Smooth muscle cell (in vitro differentiated cells): Measurements from ENCODE around the gene LMNA. TPM values are rescaled to one million over a fixed set of nuclear protein-coding genes. Genes with fewer than 3 reads are reported as not detected.

Experiments
- DNase-seq: peaks from one replicate; lab custom pipeline; 2025; ENCODE audit not compliant: unreplicated experiment; lab: John Stamatoyannopoulos, UW
- H2AFZ ChIP-seq: fragments of 200-600 bp; sonication (generic); 2 replicates; pipeline ENCODE4 v1.6.0; 2016; ENCODE audit warnings: antibody characterized with exemption, low read depth, mild to moderate bottlenecking
- H3F3A ChIP-seq: fragments of 200-600 bp; sonication (generic); 2 replicates; pipeline ENCODE4 v1.6.0; 2017; ENCODE audit warnings: antibody characterized with exemption, low read depth
- H3K27ac ChIP-seq: fragments of 200-600 bp; sonication (generic); 2 replicates; pipeline ENCODE4 v1.5.1; 2016; ENCODE audit warnings: low read depth, mild to moderate bottlenecking
- H3K27me3 ChIP-seq: fragments of 200-600 bp; sonication (generic); 2 replicates; pipeline ENCODE4 v1.6.1; 2016; ENCODE audit warnings: low read depth, mild to moderate bottlenecking
- H3K36me3 ChIP-seq: fragments of 200-600 bp; sonication (generic); 2 replicates; pipeline ENCODE4 v1.5.1; 2016; ENCODE audit warnings: low read depth
- H3K4me1 ChIP-seq: fragments of 200-600 bp; sonication (generic); 2 replicates; pipeline ENCODE4 v1.5.1; 2016; ENCODE audit warnings: low read depth
- H3K4me2 ChIP-seq: fragments of 200-600 bp; sonication (generic); 2 replicates; pipeline ENCODE4 v1.6.0; 2016; ENCODE audit warnings: mild to moderate bottlenecking
- H3K4me3 ChIP-seq: fragments of 200-600 bp; sonication (generic); 2 replicates; pipeline ENCODE4 v1.5.1; 2016; ENCODE audit warnings: mild to moderate bottlenecking
- H3K79me2 ChIP-seq: fragments of 200-600 bp; sonication (generic); 2 replicates; pipeline ENCODE4 v1.6.0; 2016; ENCODE audit warnings: low read depth, mild to moderate bottlenecking
- H3K9ac ChIP-seq: fragments of 200-600 bp; sonication (generic); 2 replicates; pipeline ENCODE4 v1.6.0; 2016; ENCODE audit warnings: low read depth
- H3K9me3 ChIP-seq: fragments of 200-600 bp; sonication (generic); replicated peaks from 2 replicates; pipeline ENCODE4 v1.5.1; 2016; ENCODE audit warnings: low read depth
- H4K20me1 ChIP-seq: fragments of 200-600 bp; sonication (generic); 2 replicates; pipeline ENCODE4 v1.6.0; 2016; ENCODE audit warnings: low read depth
- CTCF ChIP-seq: fragments of 200-600 bp; sonication (generic); IDR thresholded peaks from 2 replicates; pipeline ENCODE4 v1.5.1; 2017; ENCODE audit warnings: borderline replicate concordance, mild to moderate bottlenecking, antibody characterized with exemption; ENCODE audit not compliant: insufficient read depth, poor library complexity, severe bottlenecking
- WGBS: methylation state at CpG from one replicate; pipeline ENCODE4 v1.1.7; 2016; ENCODE audit warnings: low lambda C conversion rate; 5-methylcytosine and 5-hydroxymethylcytosine counted together
- polyA plus RNA-seq: library from polyadenylated mRNA; unstranded; fragments of >200 nt; fragmentation: Nextera tagmentation; extraction: Ambion mirVana; gene quantifications from 2 replicates; pipeline ENCODE4 v1.2.1, GENCODE V29; 2016
- total RNA-seq: library from RNA; depleted of rRNA; stranded (reverse); fragments of >200 nt; gene quantifications from 2 replicates; pipeline ENCODE4 v1.2.3, GENCODE V29; 2014

LMNA gene
- total and polyA plus RNA-seq, 2 experiments from 2014 or later = 256 to 626 TPM

GRCh38 chr1:156072251-156072650, 42.3 kb upstream of the LMNA start:
- Histone ChIP-seq H3K36me3 (no peaks in the 10 kb centered on the region), H3K4me1 (peaks cover 58% of the 10 kb centered on the region), H3K79me2 (peaks cover 9% of the 10 kb centered on the region), H3K4me3 (no peak overlapping the region), H4K20me1 (peaks cover 48% of the 10 kb centered on the region), H2AFZ (no peak overlapping the region), H3K4me2 (no peak overlapping the region), H3K9ac (no peak overlapping the region), H3F3A (peaks cover 18% of the 10 kb centered on the region), H3K9me3 (no peaks in the 10 kb centered on the region), H3K27me3 (no peaks in the 10 kb centered on the region), H3K27ac (no peak overlapping the region)
- no peak for DNase-seq
- TF ChIP-seq CTCF = no peak
- WGBS = 72% methylated on average over 6 of the region's 6 CpGs

- no peak overlapping the region for H3K4me3 ChIP-seq
- peaks cover 18% of the 10 kb centered on the region for H3F3A ChIP-seq
- peaks cover 58% of the 10 kb centered on the region for H4K20me1 ChIP-seq
- no peak overlapping the region for H2AFZ ChIP-seq
- DNase-seq = no peak
- no peaks in the 10 kb centered on the region for H3K36me3 ChIP-seq
- H3K27ac ChIP-seq = no peak overlapping the region
- peaks cover 18% of the 10 kb centered on the region for H3K79me2 ChIP-seq
- H3K4me1 ChIP-seq = peaks cover 59% of the 10 kb centered on the region
- no peak overlapping the region for H3K9ac ChIP-seq
- 14% methylated on average over 1 of the region's 1 CpG for WGBS
- no peak for TF ChIP-seq CTCF
- H3K27me3 ChIP-seq = no peaks in the 10 kb centered on the region
- H3K4me2 ChIP-seq = no peak overlapping the region
- H3K9me3 ChIP-seq = no peaks in the 10 kb centered on the region
Observed at GRCh38 chr1:156073110-156073687, 41.3 kb upstream of the LMNA start.

- H4K20me1 ChIP-seq = peaks cover 63% of the 10 kb centered on the region
- H3K79me2 ChIP-seq = peaks cover 22% of the 10 kb centered on the region
- H3K27me3 ChIP-seq = no peaks in the 10 kb centered on the region
- no peak overlapping the region for H3K27ac ChIP-seq
- H2AFZ ChIP-seq = no peak overlapping the region
- H3F3A ChIP-seq = peaks cover 18% of the 10 kb centered on the region
- H3K4me1 ChIP-seq = peaks cover 62% of the 10 kb centered on the region
- H3K4me2 ChIP-seq = no peak overlapping the region
- H3K9me3 ChIP-seq = no peaks in the 10 kb centered on the region
- H3K4me3 ChIP-seq = no peak overlapping the region
- DNase-seq = no peak
- 56% methylated on average over 5 of the region's 5 CpGs for WGBS
- no peak for TF ChIP-seq CTCF
- H3K36me3 ChIP-seq = no peaks in the 10 kb centered on the region
- no peak overlapping the region for H3K9ac ChIP-seq
Observed at GRCh38 chr1:156073740-156074139, 40.8 kb upstream of the LMNA start.

GRCh38 chr1:156074661-156075060, 39.9 kb upstream of the LMNA start:
- H4K20me1 ChIP-seq = peaks cover 72% of the 10 kb centered on the region
- peaks cover 30% of the 10 kb centered on the region for H3K79me2 ChIP-seq
- no peak for DNase-seq
- peaks cover 71% of the 10 kb centered on the region for H3K4me1 ChIP-seq
- TF ChIP-seq CTCF = no peak
- H3K9ac ChIP-seq = no peak overlapping the region
- no peaks in the 10 kb centered on the region for H3K27me3 ChIP-seq
- 76% methylated on average over 6 of the region's 8 CpGs for WGBS
- no peaks in the 10 kb centered on the region for H3K9me3 ChIP-seq
- H3F3A ChIP-seq = peaks cover 18% of the 10 kb centered on the region
- no peak overlapping the region for H2AFZ ChIP-seq
- H3K27ac ChIP-seq = no peak overlapping the region
- H3K4me3 ChIP-seq = no peak overlapping the region
- H3K4me2 ChIP-seq = no peak overlapping the region
- no peaks in the 10 kb centered on the region for H3K36me3 ChIP-seq
